BJ (cell line): ENCODE measurements around the gene SLC28A1. TPM values are rescaled to one million over a fixed set of nuclear protein-coding genes. Genes with fewer than 3 reads are reported as not detected.
A peak's percentile ranks its signal among the peaks of the same experiment; 100 is the strongest.

ENCODE experiments used
- CTCF ChIA-PET: fragments of 350-600 bp; formaldehyde crosslinking; extraction: SDS; loops from one replicate; lab custom pipeline; 2021; ENCODE audit warnings: antibody characterized with exemption, inconsistent platforms; lab: Yijun Ruan, JAX
- POLR2A ChIA-PET: fragments of 300-600 bp; sonication (Branson Sonifier 250); formaldehyde crosslinking; extraction: SDS; loops from one replicate; lab custom pipeline; 2021; ENCODE audit warnings: antibody characterized with exemption; lab: Charles Lee
- DNase-seq: peaks from one replicate; pipeline ENCODE4 v3.0.0-alpha.2; 2011; ENCODE audit warnings: low read depth
- H3K27me3 ChIP-seq: 2 replicates; pipeline ENCODE4 v1.6.0; 2011; ENCODE audit warnings: low read length; ENCODE audit not compliant: control insufficient read depth, insufficient read depth
- H3K36me3 ChIP-seq: 2 replicates; pipeline ENCODE4 v1.5.1; 2011; ENCODE audit warnings: low read length; ENCODE audit not compliant: control insufficient read depth, insufficient read depth
- H3K4me3 ChIP-seq: 2 replicates; pipeline ENCODE4 v1.5.1; 2011; ENCODE audit warnings: low read depth, mild to moderate bottlenecking, control low read depth, low read length
- CTCF ChIP-seq: IDR thresholded peaks from 2 replicates; pipeline ENCODE4 v1.5.1; 2011; ENCODE audit warnings: low read depth, mild to moderate bottlenecking, control low read depth, inconsistent platforms, low read length, moderate library complexity; ENCODE audit not compliant: insufficient read depth
- polyA plus RNA-seq: library from polyadenylated mRNA; depleted of rRNA; stranded (reverse); fragments of >200 nt; gene quantifications from 2 replicates; pipeline ENCODE4 v1.2.3, GENCODE V29; 2011

Gene SLC28A1
- polyA plus RNA-seq, 1 experiment: 0.05 TPM

GRCh38 chr15:84925906-84926305 is 41.4 kb downstream of the SLC28A1 start:
- no peak for DNase-seq
- TF ChIP-seq CTCF: no peak
- Histone ChIP-seq H3K4me3 (no peak overlapping the region), H3K27me3 (no peaks in the 10 kb centered on the region), H3K36me3 (no peaks in the 10 kb centered on the region)
- CTCF ChIA-PET: interaction anchor here (1.0 to 1.6 kb wide), 3 partner anchors 62 to 327 kb away, joined by 3 to 4 read pairs (median 3); no protein-coding TSS in a partner anchor
- POLR2A ChIA-PET: no interaction called here

GRCh38 chr15:84926491-84927230 is 42.2 kb downstream of the SLC28A1 start:
- TF ChIP-seq CTCF: no peak
- Histone ChIP-seq H3K27me3 (no peaks in the 10 kb centered on the region), H3K36me3 (no peaks in the 10 kb centered on the region), H3K4me3 (no peak overlapping the region)
- POLR2A ChIA-PET: no interaction called here
- no peak for DNase-seq
- CTCF ChIA-PET: interaction anchor here (0.9 to 5.2 kb wide), 5 partner anchors 63 to 328 kb away, joined by 3 to 34 read pairs (median 4); partner anchors contain the start of gene WDR73

GRCh38 chr15:84928843-84929168 is 44.3 kb downstream of the SLC28A1 start:
- TF ChIP-seq CTCF: no peak
- H3K36me3 ChIP-seq: no peaks in the 10 kb centered on the region
- no peak overlapping the region for H3K4me3 ChIP-seq
- DNase-seq: no peak
- H3K27me3 ChIP-seq: no peaks in the 10 kb centered on the region
- POLR2A ChIA-PET: interaction anchor here (0.6 kb wide), 1 partner anchor 218 kb away, joined by 4 read pairs; no protein-coding TSS in a partner anchor
- CTCF ChIA-PET: interaction anchor here (0.5 to 5.2 kb wide), 38 partner anchors 10 to 357 kb away, joined by 3 to 34 read pairs (median 5); partner anchors contain the start of genes WDR73 and ZSCAN2

GRCh38 chr15:84929795-84930603 is 45.5 kb downstream of the SLC28A1 start:
- DNase-seq: peak; percentile 64
- TF ChIP-seq CTCF: no peak
- Histone ChIP-seq H3K4me3 (no peak overlapping the region), H3K27me3 (no peaks in the 10 kb centered on the region), H3K36me3 (no peaks in the 10 kb centered on the region)
- POLR2A ChIA-PET: no interaction called here
- CTCF ChIA-PET: interaction anchor here (0.6 to 5.2 kb wide), 9 partner anchors 18 to 342 kb away, joined by 3 to 34 read pairs (median 4); no protein-coding TSS in a partner anchor
